Activated T-helper 17 cell treated with anti-CD3 and anti-CD28 coated beads, Interleukin-2, amount 50 U/mL, for 72 hours (primary cell): ENCODE data around the gene SEPTIN3. TPM values are rescaled to one million over a fixed set of nuclear protein-coding genes. Genes with fewer than 3 reads are reported as not detected.

Experiments used
- ATAC-seq: fragments of 150-1000 bp; cut with Tn5 transposase; replicated peaks from 2 replicates; pipeline ENCODE4 v1.10.0; 2021; ENCODE audit warnings: mild to moderate bottlenecking, moderate library complexity
- H3K27ac Mint-ChIP-seq: one replicate; pipeline ENCODE4 v1.8.0; 2022; ENCODE audit warnings: mixed read lengths
- H3K27me3 Mint-ChIP-seq: one replicate; pipeline ENCODE4 v1.8.0; 2022; ENCODE audit warnings: mixed read lengths
- H3K36me3 Mint-ChIP-seq: one replicate; pipeline ENCODE4 v1.8.0; 2022; ENCODE audit warnings: low read depth, mild to moderate bottlenecking, mixed read lengths
- H3K4me1 Mint-ChIP-seq: one replicate; pipeline ENCODE4 v1.8.0; 2022; ENCODE audit warnings: mixed read lengths
- H3K4me3 Mint-ChIP-seq: one replicate; pipeline ENCODE4 v1.8.0; 2022; ENCODE audit warnings: mild to moderate bottlenecking, mixed read lengths
- H3K9me3 Mint-ChIP-seq: one replicate; pipeline ENCODE4 v1.8.0; 2022; ENCODE audit warnings: mixed read lengths
- total RNA-seq, 2 donors: library from RNA; stranded (reverse); gene quantifications; one replicate each; pipeline ENCODE4 v1.2.3, GENCODE V29; 2022

Gene SEPTIN3
- total RNA-seq, 2 donors from 2014 or later = 2.1 to 4.1 TPM

- Mint-ChIP-seq H3K27me3 (peaks cover 17% of the 10 kb centered on the region), H3K4me3 (peak overlapping the region; percentile 73), H3K9me3 (no peaks in the 10 kb centered on the region), H3K27ac (no peak overlapping the region), H3K4me1 (peaks cover 10% of the 10 kb centered on the region), H3K36me3 (no peaks in the 10 kb centered on the region)
- ATAC-seq = peak; percentile 71
Observed at GRCh38 chr22:41976070-41976901, 7.0 kb downstream of the SEPTIN3 start.

GRCh38 chr22:41976961-41977566, 7.8 kb downstream of the SEPTIN3 start:
- Mint-ChIP-seq H3K4me1 (peaks cover 10% of the 10 kb centered on the region), H3K4me3 (peak overlapping the region; percentile 23), H3K36me3 (no peaks in the 10 kb centered on the region), H3K9me3 (no peaks in the 10 kb centered on the region), H3K27ac (no peak overlapping the region), H3K27me3 (peaks cover 17% of the 10 kb centered on the region)
- no peak for ATAC-seq

DNA sequence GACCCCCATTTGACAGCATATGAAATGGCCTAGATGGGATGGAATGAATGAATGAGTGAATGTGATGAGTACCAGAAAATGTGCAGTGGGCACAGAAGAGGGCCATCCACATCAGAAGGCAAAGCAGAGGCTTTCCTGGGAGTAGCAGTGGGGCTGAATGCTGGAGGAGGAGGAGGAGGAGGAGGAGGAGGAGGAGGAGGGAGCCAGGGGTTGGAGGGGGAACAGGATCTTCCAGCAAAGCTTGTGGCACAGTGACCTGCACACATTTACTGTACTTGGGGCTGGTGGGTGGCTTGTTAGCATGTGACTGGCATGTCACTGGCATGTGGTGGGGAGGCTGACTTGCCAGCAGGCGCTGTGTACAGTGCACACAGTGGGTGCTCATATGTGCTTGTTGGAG, 9.5 kb downstream of the SEPTIN3 start:
- no peak overlapping the region for H3K27ac Mint-ChIP-seq
- H3K4me3 Mint-ChIP-seq = no peak overlapping the region
- H3K36me3 Mint-ChIP-seq = no peaks in the 10 kb centered on the region
- H3K9me3 Mint-ChIP-seq = no peaks in the 10 kb centered on the region
- H3K4me1 Mint-ChIP-seq = peaks cover 10% of the 10 kb centered on the region
- ATAC-seq = no peak
- H3K27me3 Mint-ChIP-seq = peaks cover 11% of the 10 kb centered on the region

DNA sequence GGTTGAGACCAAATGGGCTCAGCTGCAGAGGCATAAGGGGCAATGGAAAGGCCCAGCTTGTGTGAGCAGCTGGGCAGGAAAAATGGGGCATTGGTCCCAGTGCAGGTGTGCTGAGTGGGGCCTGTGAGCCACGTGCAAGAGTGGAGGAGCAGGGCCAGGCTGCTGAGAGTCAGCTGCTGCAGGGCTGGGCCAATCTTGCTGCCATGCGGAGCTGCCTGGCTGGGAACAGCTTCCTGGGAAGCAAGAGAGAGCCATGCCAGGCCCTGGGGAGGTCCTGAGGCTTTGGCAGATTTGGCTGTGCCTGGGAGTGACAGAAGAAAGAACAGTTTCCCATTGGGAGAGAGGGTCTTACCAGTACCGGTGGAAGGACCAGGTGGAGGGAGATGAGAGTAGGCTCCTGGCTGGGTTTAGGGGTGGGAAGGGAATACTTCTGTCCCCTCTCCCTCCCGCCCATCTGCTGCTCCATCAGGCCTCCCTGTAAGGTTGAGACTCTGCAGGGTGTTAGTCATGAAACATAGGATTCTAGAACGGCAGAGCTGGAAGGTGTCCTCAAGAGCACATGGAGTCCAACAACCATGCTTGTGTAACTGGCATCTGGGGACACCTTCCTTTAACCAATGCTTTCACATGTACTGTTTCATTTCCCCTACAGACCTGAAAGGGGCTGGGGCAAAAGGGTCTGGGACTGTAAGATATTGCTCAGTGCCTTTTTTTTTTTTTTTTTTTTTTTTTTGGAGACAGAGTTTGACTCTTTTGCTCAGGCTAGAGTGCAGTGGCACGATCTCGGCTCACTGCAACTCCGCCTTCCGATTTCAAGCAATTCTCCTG, 10.4 kb downstream of the SEPTIN3 start:
- no peak overlapping the region for H3K27ac Mint-ChIP-seq
- no peaks in the 10 kb centered on the region for H3K9me3 Mint-ChIP-seq
- H3K36me3 Mint-ChIP-seq = no peaks in the 10 kb centered on the region
- no peak overlapping the region for H3K4me3 Mint-ChIP-seq
- H3K4me1 Mint-ChIP-seq = peaks cover 10% of the 10 kb centered on the region
- ATAC-seq = no peak
- H3K27me3 Mint-ChIP-seq = peaks cover 11% of the 10 kb centered on the region

DNA sequence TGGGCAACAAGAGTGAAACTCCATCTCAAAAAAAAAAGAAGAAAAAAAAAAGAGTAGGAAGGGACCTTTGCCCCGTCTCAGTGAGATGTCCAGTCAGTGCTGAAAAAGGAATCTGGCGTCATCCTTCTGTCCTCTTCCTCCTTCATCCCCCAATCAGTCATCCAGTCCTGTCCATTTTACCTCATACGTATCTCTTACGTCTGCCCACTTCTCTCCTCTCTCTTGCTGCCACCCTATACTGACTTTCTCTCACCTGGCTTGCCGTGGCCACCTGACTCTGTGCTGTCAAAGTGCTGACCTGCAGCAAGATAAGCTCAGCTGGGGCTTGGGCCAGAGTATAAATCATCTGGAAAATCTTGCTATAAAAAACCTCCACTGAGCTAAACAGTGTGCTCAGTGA, 13.6 kb downstream of the SEPTIN3 start:
- Mint-ChIP-seq H3K36me3 (no peaks in the 10 kb centered on the region), H3K9me3 (no peaks in the 10 kb centered on the region), H3K4me3 (no peak overlapping the region), H3K27ac (no peak overlapping the region), H3K27me3 (no peaks in the 10 kb centered on the region), H3K4me1 (no peaks in the 10 kb centered on the region)
- ATAC-seq = no peak

GRCh38 chr22:41983513-41984405, 14.5 kb downstream of the SEPTIN3 start:
- Mint-ChIP-seq H3K9me3 (no peaks in the 10 kb centered on the region), H3K4me1 (no peaks in the 10 kb centered on the region), H3K27me3 (peaks cover 3% of the 10 kb centered on the region), H3K27ac (no peak overlapping the region), H3K36me3 (no peaks in the 10 kb centered on the region), H3K4me3 (no peak overlapping the region)
- ATAC-seq = no peak

- H3K9me3 Mint-ChIP-seq = no peaks in the 10 kb centered on the region
- no peaks in the 10 kb centered on the region for H3K36me3 Mint-ChIP-seq
- ATAC-seq = no peak
- peaks cover 3% of the 10 kb centered on the region for H3K27me3 Mint-ChIP-seq
- H3K4me3 Mint-ChIP-seq = no peak overlapping the region
- no peak overlapping the region for H3K27ac Mint-ChIP-seq
- no peaks in the 10 kb centered on the region for H3K4me1 Mint-ChIP-seq
Observed at GRCh38 chr22:41987276-41987675, 18.0 kb downstream of the SEPTIN3 start.

GRCh38 chr22:41989246-41989645, 20.0 kb downstream of the SEPTIN3 start:
- Mint-ChIP-seq H3K36me3 (no peaks in the 10 kb centered on the region), H3K4me3 (no peak overlapping the region), H3K27ac (no peak overlapping the region), H3K27me3 (peaks cover 3% of the 10 kb centered on the region), H3K9me3 (no peaks in the 10 kb centered on the region), H3K4me1 (no peaks in the 10 kb centered on the region)
- no peak for ATAC-seq

- Mint-ChIP-seq H3K27me3 (peaks cover 3% of the 10 kb centered on the region), H3K27ac (no peak overlapping the region), H3K4me3 (no peak overlapping the region), H3K36me3 (no peaks in the 10 kb centered on the region), H3K4me1 (no peaks in the 10 kb centered on the region), H3K9me3 (no peaks in the 10 kb centered on the region)
- no peak for ATAC-seq
Observed at GRCh38 chr22:41991111-41991510, 21.9 kb downstream of the SEPTIN3 start.

DNA sequence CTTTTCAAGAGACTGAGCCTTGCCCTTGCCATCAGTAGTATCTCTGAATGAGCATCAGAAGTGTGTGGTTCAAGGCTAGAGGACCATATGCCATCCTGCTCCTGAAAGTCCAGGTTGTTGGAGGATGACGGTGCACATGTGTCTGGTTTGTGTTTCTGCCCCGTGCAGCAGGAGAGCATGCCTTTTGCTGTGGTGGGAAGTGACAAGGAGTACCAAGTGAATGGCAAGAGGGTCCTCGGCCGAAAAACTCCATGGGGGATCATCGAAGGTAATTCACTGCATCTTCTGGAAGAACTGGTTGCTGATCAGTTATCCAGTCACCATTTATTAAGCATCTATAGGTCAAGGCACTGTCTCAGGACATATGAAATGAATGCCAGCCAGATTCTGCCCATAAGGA, 23.3 kb downstream of the SEPTIN3 start:
- no peaks in the 10 kb centered on the region for H3K36me3 Mint-ChIP-seq
- peaks cover 3% of the 10 kb centered on the region for H3K27me3 Mint-ChIP-seq

DNA sequence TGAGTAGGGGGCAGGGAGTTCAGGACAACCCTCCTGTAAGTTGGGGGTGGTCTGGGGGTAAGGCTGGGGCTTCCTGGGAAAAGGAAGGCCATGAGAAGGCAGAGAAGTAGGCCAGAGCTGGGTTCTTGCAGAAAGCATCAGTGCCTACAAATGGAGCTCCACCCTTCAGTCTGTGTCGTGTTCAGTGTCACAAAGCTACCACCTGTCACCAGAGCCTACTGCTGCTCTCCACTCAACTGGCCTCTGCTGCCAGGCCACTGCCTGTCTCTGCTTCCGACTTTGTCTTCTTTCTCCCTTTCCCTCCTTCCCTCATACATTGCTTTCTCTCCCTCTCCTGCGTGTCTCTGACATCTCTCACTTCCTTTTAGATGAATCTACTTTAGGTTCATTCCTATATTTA, 26.0 kb downstream of the SEPTIN3 start:
- Mint-ChIP-seq H3K9me3 (no peaks in the 10 kb centered on the region), H3K27me3 (no peaks in the 10 kb centered on the region), H3K4me1 (peaks cover 16% of the 10 kb centered on the region), H3K27ac (no peak overlapping the region), H3K36me3 (peaks cover 6% of the 10 kb centered on the region), H3K4me3 (no peak overlapping the region)
- no peak for ATAC-seq

More for the DNA sequence above, 23.3 kb downstream of the SEPTIN3 start:
- ATAC-seq = no peak
- Mint-ChIP-seq H3K4me3 (no peak overlapping the region), H3K27ac (no peak overlapping the region), H3K9me3 (no peaks in the 10 kb centered on the region), H3K4me1 (no peaks in the 10 kb centered on the region)

DNA sequence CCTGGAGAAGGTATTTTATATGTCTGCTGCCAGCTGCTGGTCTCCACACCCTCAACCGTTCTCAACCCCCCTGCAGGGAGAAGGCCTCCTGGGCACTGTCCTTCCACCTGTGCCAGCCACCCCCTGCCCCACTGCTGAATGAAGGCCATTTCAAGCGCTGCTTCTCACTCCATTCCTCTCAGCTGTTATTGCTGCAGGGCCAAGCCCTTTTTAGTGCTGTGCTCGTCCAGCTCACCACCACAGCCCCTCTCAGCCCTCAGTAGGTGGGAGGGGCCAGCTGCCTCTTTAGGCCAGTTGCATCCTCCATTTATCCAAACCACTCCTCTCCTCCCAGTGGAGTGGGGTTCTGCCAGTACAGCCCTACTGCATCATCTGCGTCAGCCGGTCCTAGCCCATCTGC, 27.6 kb downstream of the SEPTIN3 start:
- no peak for ATAC-seq

DNA sequence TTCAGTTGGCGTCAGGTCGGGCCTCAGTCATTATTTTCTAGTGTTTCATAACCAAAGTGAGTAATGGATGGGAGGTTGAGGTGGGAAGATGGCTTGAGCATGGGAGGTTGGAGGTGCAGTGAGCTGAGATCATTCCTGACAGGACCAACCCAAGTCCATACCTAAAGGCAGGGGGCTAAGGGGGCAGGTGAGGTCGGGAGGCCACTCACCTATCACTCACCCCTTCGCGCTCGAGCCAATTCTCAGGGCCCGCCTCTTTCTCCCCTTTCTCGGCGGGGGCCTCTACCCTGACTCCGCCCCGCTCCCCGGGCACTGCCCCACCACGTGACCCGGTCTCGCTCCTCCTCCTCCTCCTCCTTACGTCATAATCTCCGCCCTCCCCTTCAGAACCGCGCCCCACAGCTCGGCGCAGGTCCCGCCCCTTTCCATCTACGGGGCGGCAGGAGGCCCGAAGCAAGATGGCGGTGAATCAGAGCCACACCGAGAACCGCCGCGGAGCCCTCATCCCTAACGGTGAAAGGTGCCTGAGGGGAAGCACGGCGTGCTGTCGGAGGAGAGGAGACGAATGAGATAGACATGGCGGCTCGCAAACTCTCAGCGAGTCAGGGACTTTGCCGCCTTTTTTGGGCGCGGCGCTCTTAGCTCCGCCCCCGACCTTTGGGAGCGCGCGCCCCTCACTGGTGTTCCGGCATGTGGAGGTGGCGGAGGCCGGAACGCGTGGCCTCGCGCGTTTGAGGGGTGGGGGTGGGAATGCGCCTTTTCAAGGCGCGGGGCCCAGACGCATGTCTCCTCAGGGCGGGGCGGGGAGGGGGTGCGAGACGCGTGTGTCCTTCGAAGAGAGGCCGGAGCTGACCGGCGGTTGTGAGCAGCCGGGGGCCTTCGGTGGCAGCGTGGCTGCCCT, 29.4 kb downstream of the SEPTIN3 start, which contains the start of gene WBP2NL:
WBP2NL (plus strand) TSS at position 428 of the 901 bp plus-strand sequence; CDS start at position 459, 31 bp downstream.
- Mint-ChIP-seq H3K4me3 (peak within 1 kb of the TSS; percentile 86), H3K9me3 (no peaks in the 10 kb centered on the region), H3K4me1 (peaks cover 16% of the 10 kb centered on the region), H3K27me3 (no peaks in the 10 kb centered on the region), H3K36me3 (peaks cover 6% of the 10 kb centered on the region), H3K27ac (peak within 1 kb of the TSS; percentile 97)
- ATAC-seq = peak; percentile 98

More for the DNA sequence above, 27.6 kb downstream of the SEPTIN3 start:
- Mint-ChIP-seq H3K4me1 (peaks cover 16% of the 10 kb centered on the region), H3K9me3 (no peaks in the 10 kb centered on the region), H3K27ac (no peak overlapping the region), H3K4me3 (no peak overlapping the region), H3K27me3 (no peaks in the 10 kb centered on the region), H3K36me3 (peaks cover 6% of the 10 kb centered on the region)
